Activated naive CD8-positive, alpha-beta T cell treated with anti-CD3 and anti-CD28 coated beads, Interleukin-2, amount 50 U/mL, for 24 hours (primary cell): ENCODE results near the gene ARPC1B.
"Not testable (repeated sequence)": the region's sequence is repeated elsewhere in the genome, so short reads cannot be mapped to it uniquely, and the experiment has no call there.

ENCODE experiments used
- ATAC-seq: fragments of 150-1000 bp; cut with Tn5 transposase; one replicate; pipeline ENCODE4 v1.10.0; 2021
- DNase-seq: peaks from one replicate; pipeline ENCODE4 v3.0.0; 2021
- H3K27ac Mint-ChIP-seq: one replicate; pipeline ENCODE4 v1.8.0; 2021; ENCODE audit warnings: mild to moderate bottlenecking, mixed read lengths
- H3K27me3 Mint-ChIP-seq: one replicate; pipeline ENCODE4 v1.8.0; 2021; ENCODE audit warnings: mixed read lengths
- H3K36me3 Mint-ChIP-seq: one replicate; pipeline ENCODE4 v1.8.0; 2021; ENCODE audit warnings: low read depth, mixed read lengths
- H3K4me1 Mint-ChIP-seq: one replicate; pipeline ENCODE4 v1.8.0; 2021; ENCODE audit warnings: mixed read lengths
- H3K4me3 Mint-ChIP-seq: one replicate; pipeline ENCODE4 v1.8.0; 2021; ENCODE audit warnings: mild to moderate bottlenecking, moderate library complexity, mixed read lengths
- H3K9me3 Mint-ChIP-seq: one replicate; pipeline ENCODE4 v1.8.0; 2021; ENCODE audit warnings: mixed read lengths

Gene ARPC1B

GRCh38 chr7:99358521-99358920 is 16.0 kb upstream of the ARPC1B start:
- not testable (repeated sequence) for H3K4me3 Mint-ChIP-seq, H3K27ac Mint-ChIP-seq, DNase-seq, H3K4me1 Mint-ChIP-seq, H3K27me3 Mint-ChIP-seq, H3K9me3 Mint-ChIP-seq, ATAC-seq
- peaks cover 28% of the 10 kb centered on the region for H3K36me3 Mint-ChIP-seq

- Mint-ChIP-seq H3K4me1 (no peaks in the 10 kb centered on the region), H3K9me3 (no peaks in the 10 kb centered on the region), H3K27me3 (no peaks in the 10 kb centered on the region), H3K36me3 (peaks cover 27% of the 10 kb centered on the region), H3K27ac (no peak overlapping the region), H3K4me3 (no peak overlapping the region)
- DNase-seq (no peak), ATAC-seq (no peak)
These were observed 14.9 kb upstream of the ARPC1B start for GRCh38 chr7:99359465-99360154.

GRCh38 chr7:99362801-99363200 is 11.7 kb upstream of the ARPC1B start:
- ATAC-seq, result no peak
- H3K36me3 Mint-ChIP-seq, result peaks cover 36% of the 10 kb centered on the region

GRCh38 chr7:99363286-99363685 is 11.2 kb upstream of the ARPC1B start:
- H3K9me3 Mint-ChIP-seq, result no peaks in the 10 kb centered on the region
- peaks cover 31% of the 10 kb centered on the region for H3K36me3 Mint-ChIP-seq
- no peak overlapping the region for H3K4me3 Mint-ChIP-seq
- no peaks in the 10 kb centered on the region for H3K27me3 Mint-ChIP-seq
- ATAC-seq, result no peak
- DNase-seq, result no peak
- H3K4me1 Mint-ChIP-seq, result no peaks in the 10 kb centered on the region
- H3K27ac Mint-ChIP-seq, result no peak overlapping the region

More at GRCh38 chr7:99362801-99363200, 11.7 kb upstream of the ARPC1B start:
- H3K27me3 Mint-ChIP-seq, result no peaks in the 10 kb centered on the region
- no peak overlapping the region for H3K4me3 Mint-ChIP-seq
- H3K4me1 Mint-ChIP-seq, result no peaks in the 10 kb centered on the region
- DNase-seq, result no peak
- H3K9me3 Mint-ChIP-seq, result no peaks in the 10 kb centered on the region
- H3K27ac Mint-ChIP-seq, result peak overlapping the region; percentile 39

GRCh38 chr7:99365318-99366141 is 9.0 kb upstream of the ARPC1B start:
- peaks cover 7% of the 10 kb centered on the region for H3K4me1 Mint-ChIP-seq
- H3K27ac Mint-ChIP-seq, result no peak overlapping the region
- no peak overlapping the region for H3K4me3 Mint-ChIP-seq
- H3K36me3 Mint-ChIP-seq, result peaks cover 26% of the 10 kb centered on the region
- no peaks in the 10 kb centered on the region for H3K9me3 Mint-ChIP-seq
- ATAC-seq, result peak; percentile 74
- H3K27me3 Mint-ChIP-seq, result no peaks in the 10 kb centered on the region
- DNase-seq, result peak; percentile 60

- no peak for DNase-seq
- ATAC-seq, result no peak
- H3K27me3 Mint-ChIP-seq, result no peaks in the 10 kb centered on the region
- no peak overlapping the region for H3K27ac Mint-ChIP-seq
- H3K4me3 Mint-ChIP-seq, result no peak overlapping the region
- peaks cover 7% of the 10 kb centered on the region for H3K4me1 Mint-ChIP-seq
- peaks cover 22% of the 10 kb centered on the region for H3K36me3 Mint-ChIP-seq
- H3K9me3 Mint-ChIP-seq, result no peaks in the 10 kb centered on the region
These were observed 7.9 kb upstream of the ARPC1B start for GRCh38 chr7:99366646-99367045.

- no peak overlapping the region for H3K4me3 Mint-ChIP-seq
- H3K9me3 Mint-ChIP-seq, result no peaks in the 10 kb centered on the region
- H3K36me3 Mint-ChIP-seq, result peaks cover 18% of the 10 kb centered on the region
- no peak overlapping the region for H3K27ac Mint-ChIP-seq
- ATAC-seq (no peak), DNase-seq (no peak)
- H3K27me3 Mint-ChIP-seq, result no peaks in the 10 kb centered on the region
- H3K4me1 Mint-ChIP-seq, result peaks cover 17% of the 10 kb centered on the region
These were observed 5.7 kb upstream of the ARPC1B start for GRCh38 chr7:99368750-99369389.

- no peak for ATAC-seq
- no peak overlapping the region for H3K4me3 Mint-ChIP-seq
- no peak for DNase-seq
- H3K4me1 Mint-ChIP-seq, result peaks cover 19% of the 10 kb centered on the region
- H3K36me3 Mint-ChIP-seq, result peaks cover 12% of the 10 kb centered on the region
- no peaks in the 10 kb centered on the region for H3K9me3 Mint-ChIP-seq
- no peak overlapping the region for H3K27ac Mint-ChIP-seq
- H3K27me3 Mint-ChIP-seq, result no peaks in the 10 kb centered on the region
These were observed 4.7 kb upstream of the ARPC1B start for GRCh38 chr7:99369767-99370391.

- DNase-seq, result no peak
- no peaks in the 10 kb centered on the region for H3K27me3 Mint-ChIP-seq
- no peak overlapping the region for H3K27ac Mint-ChIP-seq
- H3K4me3 Mint-ChIP-seq, result no peak overlapping the region
- H3K9me3 Mint-ChIP-seq, result no peaks in the 10 kb centered on the region
- ATAC-seq, result no peak
- peaks cover 3% of the 10 kb centered on the region for H3K36me3 Mint-ChIP-seq
- peaks cover 23% of the 10 kb centered on the region for H3K4me1 Mint-ChIP-seq
These were observed 3.1 kb upstream of the ARPC1B start for GRCh38 chr7:99371376-99371920.

- H3K9me3 Mint-ChIP-seq, result no peaks in the 10 kb centered on the region
- no peaks in the 10 kb centered on the region for H3K27me3 Mint-ChIP-seq
- peak overlapping the region; percentile 76 for H3K4me3 Mint-ChIP-seq
- ATAC-seq (no peak), DNase-seq (no peak)
- peaks cover 33% of the 10 kb centered on the region for H3K4me1 Mint-ChIP-seq
- no peak overlapping the region for H3K27ac Mint-ChIP-seq
- peaks cover 9% of the 10 kb centered on the region for H3K36me3 Mint-ChIP-seq
These were observed 2.0 kb upstream of the ARPC1B start for GRCh38 chr7:99372275-99373090.

- no peak for ATAC-seq
- Mint-ChIP-seq H3K27ac (peak overlapping the region; percentile 64), H3K36me3 (peaks cover 16% of the 10 kb centered on the region), H3K9me3 (no peaks in the 10 kb centered on the region), H3K4me3 (peak overlapping the region; percentile 76), H3K4me1 (peaks cover 42% of the 10 kb centered on the region), H3K27me3 (no peaks in the 10 kb centered on the region)
- no peak for DNase-seq
These were observed 1.2 kb upstream of the ARPC1B start for GRCh38 chr7:99373091-99374066.

- ATAC-seq, result peak; percentile 50
- peaks cover 22% of the 10 kb centered on the region for H3K36me3 Mint-ChIP-seq
- H3K9me3 Mint-ChIP-seq, result no peaks in the 10 kb centered on the region
- H3K4me1 Mint-ChIP-seq, result peaks cover 53% of the 10 kb centered on the region
- peak overlapping the region; percentile 54 for H3K27ac Mint-ChIP-seq
- peak; percentile 69 for DNase-seq
- no peaks in the 10 kb centered on the region for H3K27me3 Mint-ChIP-seq
- peak overlapping the region; percentile 82 for H3K4me3 Mint-ChIP-seq
These were observed 709 bp downstream of the ARPC1B start for GRCh38 chr7:99375070-99375807.
